Right kidney (tissue), 1 donor: ENCODE measurements around the gene IZUMO1.
A peak's percentile ranks its signal among the peaks of the same experiment; 100 is the strongest.

Experiments used
- DNase-seq: peaks from one replicate; pipeline ENCODE4 v3.0.0-alpha.2; 2016

IZUMO1 gene

DNA sequence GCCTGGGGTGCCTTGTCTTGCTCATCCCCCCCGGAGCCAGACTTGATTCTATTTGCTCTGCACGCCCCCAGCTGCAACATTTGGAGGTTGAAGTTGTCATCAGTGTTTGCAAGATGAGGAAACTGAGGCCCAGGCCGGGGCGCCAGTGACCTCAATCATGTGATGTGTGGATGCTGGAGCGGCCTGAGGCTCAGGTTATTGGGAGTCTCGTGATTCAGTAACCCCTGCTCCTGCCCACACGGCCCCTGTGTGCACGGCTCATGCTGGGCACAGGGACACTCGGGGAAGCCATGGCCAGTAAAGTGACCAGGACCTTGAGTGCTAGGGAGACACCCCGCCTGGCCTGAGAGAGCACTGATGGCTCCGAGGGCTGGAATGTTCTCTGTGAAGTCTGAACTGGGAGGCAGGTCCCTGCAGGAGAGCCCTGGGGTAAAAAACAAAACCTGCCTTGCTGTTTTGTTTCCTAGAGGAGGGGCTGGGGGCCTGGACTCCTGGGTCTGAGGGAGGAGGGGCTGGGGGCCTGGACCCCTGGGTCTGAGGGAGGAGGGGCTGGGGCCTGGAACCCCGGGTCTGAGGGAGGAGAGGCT is 10.5 kb upstream of the IZUMO1 start:
- no peak for DNase-seq

DNA sequence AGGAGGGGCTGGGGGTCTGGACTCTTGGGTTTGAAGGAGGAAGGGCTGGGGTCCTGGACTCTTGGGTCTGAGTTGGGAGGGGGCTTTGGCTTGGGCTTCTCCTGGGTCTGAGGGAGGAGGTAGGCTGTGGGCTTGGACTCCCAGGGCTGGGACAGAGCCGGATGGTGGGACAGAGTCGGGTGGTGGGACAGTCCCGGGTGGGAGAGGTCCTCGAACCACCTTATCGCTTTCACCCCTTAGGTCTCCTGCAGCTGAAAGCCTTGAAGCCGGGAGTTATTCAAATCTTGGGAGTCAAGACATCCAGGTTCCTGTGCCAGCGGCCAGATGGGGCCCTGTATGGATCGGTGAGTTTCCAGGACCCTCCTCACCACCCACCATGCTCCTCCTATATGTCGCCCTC is 10.0 kb upstream of the IZUMO1 start:
- no peak for DNase-seq

DNA sequence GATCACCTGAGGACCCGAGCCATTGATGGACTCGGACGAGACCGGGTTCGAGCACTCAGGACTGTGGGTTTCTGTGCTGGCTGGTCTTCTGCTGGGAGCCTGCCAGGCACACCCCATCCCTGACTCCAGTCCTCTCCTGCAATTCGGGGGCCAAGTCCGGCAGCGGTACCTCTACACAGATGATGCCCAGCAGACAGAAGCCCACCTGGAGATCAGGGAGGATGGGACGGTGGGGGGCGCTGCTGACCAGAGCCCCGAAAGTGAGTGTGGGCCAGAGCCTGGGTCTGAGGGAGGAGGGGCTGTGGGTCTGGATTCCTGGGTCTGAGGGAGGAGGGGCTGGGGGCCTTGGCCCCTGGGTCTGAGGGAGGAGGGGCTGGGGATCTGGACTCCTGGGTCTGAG is 9.5 kb upstream of the IZUMO1 start:
- no peak for DNase-seq

DNA sequence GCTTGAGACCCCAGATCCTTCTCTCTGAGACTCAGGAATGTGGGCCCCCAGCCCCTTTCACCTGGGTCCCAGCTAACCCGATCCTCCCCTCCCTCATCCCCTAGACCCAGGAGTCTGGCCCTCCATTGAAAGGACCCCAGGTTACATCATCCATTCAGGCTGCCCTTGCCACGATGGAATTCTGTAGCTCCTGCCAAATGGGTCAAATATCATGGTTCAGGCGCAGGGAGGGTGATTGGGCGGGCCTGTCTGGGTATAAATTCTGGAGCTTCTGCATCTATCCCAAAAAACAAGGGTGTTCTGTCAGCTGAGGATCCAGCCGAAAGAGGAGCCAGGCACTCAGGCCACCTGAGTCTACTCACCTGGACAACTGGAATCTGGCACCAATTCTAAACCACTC is 9.1 kb upstream of the IZUMO1 start:
- DNase-seq: no peak

DNA sequence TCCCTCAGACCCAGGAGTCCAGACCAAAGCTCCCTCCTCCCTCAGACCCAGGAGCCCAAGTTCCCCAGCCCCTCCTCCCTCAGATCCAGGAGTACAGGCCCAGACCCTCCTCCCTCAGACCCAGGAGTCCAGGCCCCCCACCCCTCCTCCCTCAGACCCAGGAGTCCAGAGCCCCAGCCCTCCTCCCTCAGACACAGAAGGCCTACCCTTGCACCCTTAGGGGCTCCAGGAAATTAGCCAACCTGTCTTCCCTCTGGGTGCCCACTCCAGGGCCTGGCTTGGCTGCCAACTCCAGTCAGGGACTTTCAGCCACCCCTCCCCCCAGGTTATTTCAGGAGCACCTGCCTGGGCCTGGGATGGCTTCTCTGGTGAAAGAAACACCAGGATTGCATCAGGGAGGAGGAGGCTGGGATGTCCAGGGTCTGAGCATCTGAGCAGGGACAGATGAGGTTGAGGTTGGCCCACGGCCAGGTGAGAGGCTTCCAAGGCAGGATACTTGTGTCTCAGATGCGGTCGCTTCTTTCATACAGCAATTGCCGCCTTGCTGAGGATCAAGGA is 8.5 kb upstream of the IZUMO1 start, which contains the start of gene FGF21:
Gene FGF21 (plus strand): TSS at position 441 of the 558 bp plus-strand sequence. CDS start 713 bp downstream, outside the sequence.
- DNase-seq: no peak

DNA sequence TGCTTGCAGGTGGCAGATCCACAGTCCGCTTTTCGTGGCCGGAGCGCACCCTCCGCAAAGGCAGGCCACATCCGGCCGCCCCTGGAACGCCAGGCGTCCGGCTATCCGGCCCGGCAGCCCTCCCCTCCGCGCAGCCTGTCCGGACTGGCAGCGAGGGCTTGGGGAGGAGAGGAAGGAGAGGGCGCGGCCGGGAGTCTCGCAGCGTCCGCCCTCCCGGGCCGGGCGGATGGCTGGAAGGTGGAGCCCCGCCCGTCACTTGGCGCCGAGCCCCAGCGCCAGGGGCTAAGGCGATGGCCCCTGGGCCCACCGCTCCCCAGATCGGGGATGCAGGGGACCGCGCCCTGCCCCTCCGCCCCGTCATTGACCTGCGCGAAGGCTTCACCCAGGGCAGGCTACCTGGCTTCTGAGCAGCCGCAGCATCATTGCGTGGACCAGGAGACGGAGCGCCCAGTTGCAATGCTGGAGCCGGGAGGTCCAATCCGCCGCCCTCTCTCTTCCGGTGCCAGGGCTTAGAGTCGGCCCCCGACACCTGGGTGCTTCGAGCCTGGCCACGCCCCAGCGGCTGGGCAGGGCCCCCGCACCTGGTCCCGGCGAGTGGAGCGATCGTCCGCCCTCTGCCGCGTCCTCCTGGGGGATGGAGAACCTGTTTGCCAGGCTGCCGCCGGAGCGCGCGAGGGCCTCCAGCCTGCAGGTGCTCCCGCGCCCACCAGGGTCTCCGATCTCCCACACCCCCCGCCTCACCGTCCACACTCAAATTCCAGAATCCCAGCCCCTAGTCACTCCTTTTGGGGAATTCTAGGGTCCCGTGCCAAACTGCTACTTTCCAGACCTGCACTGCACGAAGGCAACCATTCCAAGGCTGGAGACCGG is 6.0 kb upstream of the IZUMO1 start, which contains the start of gene FUT1:
Gene FUT1 (minus strand): TSS at position 146 of the 870 bp plus-strand sequence. CDS start 1,360 bp downstream, outside the sequence.
- DNase-seq: peak; percentile 89

DNA sequence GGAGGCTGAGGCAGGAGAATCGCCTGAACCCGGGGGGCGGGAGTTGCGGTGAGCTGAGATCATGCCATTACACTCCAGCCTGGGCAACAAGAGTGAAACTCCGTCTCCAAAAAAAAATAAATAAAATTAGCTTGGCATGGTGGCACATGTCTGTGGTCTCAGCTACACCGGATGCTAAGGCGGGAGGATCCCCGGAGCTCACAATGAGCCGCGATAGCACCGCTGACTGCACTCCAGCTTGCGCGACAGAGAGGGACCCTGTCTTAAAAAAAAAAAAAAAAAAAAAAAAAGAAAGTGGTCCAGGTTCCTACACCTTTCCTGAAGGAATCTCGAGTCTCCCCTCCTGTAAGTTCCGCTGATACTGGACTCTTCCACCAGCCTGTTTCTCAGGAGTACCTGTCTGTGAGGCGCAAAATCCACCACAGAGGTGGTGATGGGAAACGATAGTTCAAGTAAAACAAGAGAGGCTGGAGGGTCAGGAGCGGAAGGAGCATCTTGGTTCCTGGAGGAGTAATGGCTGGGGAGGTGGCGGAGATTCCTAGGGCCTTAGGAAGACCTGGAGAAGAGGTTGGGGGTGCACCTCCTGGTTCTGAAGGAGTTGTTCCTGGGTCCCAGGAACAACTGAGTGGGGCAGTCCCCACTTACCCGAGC is 5.3 kb upstream of the IZUMO1 start:
- DNase-seq: no peak

DNA sequence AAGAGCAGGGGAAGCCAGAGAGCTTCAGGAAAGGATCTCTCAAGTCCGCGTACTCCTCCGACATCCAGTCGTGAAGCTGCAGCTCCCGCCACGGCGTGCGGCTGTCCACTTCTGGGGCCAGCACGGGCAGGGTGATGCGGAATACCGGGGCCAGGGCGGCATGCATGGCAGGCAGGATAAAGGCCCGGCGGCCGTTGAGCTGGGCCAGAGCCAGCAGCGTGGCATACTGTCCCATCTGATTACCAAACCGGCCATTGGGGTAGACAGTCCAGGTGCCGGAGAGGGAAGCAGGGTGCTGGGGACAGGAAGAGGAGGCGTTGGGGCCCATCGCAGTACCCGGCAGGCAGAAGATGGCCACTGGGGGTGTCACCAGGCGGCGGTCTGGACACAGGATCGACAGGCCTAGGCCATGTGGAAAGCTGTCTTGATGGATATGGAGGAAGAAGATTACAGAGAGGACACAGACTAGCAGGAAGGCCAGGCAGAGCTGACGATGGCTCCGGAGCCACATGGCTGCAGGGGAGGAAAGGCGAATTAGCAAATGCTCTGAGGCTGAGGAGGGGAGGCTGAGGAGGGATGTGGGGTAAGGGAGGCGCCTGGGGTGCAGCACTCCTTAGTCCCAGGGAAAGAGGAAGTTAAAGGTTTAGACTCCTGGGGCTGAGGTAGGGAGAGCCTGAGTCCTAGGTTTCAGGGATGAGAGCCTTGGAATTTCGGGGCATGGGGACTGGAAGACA is 4.2 kb upstream of the IZUMO1 start:
- DNase-seq: no peak

DNA sequence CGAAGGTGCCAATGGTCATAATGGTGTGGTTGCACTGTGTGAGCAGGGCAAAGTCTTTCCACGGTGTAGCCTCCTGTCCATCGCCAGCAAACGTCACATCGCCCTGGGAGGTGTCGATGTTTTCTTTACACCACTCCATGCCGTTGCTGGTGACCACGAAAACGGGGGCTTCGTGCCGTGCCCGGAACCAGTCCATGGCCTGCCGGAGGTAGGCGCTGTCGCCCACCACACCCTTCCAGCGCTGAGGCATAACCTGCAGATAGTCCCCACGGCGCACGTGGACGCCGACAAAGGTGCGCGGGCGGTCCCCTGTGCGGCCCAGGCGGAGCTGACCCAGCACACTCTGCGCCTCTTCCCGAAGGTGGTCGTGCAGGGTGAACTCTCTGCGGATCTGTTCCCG is 3.6 kb upstream of the IZUMO1 start:
- DNase-seq: no peak

DNA sequence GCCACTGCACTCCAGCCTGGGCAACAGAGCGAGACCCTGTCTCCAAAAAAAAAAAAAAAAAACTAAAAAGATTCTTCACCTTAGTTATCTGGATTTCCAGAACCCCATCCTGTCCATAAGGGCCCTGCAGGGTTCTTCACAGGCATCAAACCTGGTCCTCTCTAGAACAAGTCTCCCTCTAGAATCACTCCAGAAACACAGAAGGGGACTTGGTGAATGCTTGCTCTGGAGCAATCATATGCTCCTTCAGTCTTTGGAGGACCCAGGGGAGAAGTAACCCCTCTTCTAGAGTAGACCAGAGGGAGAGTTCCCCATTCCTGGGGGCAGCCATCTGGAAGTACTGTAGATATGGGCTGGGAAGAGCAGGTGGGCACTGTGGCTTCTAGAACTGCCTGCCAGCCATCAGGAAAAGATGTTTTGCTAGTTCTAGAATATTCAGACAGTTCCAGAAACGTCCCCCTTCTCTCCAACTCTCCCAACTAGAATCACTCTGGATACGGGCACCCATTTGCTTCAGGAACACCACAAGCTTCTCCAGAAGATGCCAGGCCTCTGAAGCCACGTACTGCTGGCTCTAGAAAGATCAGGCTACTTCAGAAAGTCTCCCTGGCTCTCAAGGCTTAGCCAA is 3.0 kb upstream of the IZUMO1 start:
- no peak for DNase-seq

DNA sequence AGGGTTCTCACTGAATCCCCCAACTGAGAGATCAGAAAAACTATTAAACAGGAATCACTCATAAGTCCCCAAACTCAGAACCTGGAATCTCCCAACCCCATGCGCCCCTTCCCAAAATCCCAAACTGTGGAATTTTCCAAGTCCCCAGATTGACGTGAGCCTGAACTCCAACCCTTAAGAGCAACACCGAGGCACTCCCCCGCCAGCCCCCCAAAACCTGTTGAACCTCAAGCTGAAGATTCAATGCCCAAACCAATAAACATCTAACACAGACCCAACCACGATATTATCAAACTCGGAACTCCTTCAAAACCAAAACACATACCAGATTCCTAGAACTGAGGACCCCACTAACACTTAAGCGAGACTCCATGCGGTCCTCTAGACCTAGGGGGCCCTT is 599 bp downstream of the IZUMO1 start:
- no peak for DNase-seq

DNA sequence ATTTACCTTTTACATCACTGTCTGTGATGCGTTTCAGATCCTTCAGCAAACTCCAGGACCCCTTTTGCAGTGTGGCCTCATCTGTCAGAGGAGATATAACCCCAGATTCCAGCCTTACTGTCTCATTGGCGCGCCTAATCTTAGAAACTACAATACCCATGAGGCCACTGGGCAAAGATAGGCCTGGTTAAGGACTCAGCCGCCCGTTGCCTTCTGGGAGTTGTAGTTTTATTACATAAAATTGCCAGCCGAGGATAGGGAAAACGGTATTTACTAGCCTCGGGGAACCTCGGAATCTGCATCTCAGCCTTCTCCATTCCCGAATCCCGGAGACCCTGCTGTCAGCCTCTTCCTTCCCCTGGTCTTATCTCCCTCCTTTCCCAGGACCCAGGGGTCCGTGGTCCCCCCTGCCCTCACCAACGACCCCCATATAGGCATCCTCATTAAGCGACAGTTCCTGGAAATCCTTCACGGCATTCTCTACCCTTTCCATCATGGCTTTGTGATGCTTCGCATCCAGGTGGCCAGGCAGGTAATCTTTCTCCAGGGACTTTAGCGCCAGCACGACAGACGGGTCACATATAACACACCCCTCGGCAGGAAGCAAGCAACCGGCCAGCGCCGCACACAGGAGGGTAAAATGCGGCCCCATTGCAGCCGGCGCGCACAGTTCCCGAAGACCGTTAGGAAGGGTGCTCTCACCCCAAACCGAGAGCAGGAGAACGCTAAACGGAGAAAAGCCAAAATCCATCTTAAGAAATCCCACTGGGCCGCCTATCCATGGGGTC is 1.3 kb downstream of the IZUMO1 start:
- peak; percentile 46 for DNase-seq

DNA sequence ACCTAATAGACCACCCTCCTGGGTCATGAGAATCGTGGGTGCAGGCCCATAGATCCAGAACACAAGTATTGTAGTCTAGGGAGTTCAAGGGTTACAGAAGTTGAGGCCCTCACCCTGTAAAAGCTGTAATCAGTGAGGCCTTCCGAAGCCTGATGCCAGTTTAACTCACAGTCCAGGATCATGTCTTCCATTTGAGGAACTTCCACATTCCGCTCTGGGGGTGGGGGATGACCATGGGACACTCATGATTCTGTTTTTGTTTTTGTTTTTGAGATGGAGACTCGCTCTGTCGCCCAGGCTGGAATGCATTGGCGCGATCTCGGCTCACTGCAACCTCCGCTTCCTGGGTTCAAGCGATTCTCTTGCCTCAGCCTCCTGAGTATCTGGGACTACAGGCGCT is 4.6 kb downstream of the IZUMO1 start:
- DNase-seq: no peak

DNA sequence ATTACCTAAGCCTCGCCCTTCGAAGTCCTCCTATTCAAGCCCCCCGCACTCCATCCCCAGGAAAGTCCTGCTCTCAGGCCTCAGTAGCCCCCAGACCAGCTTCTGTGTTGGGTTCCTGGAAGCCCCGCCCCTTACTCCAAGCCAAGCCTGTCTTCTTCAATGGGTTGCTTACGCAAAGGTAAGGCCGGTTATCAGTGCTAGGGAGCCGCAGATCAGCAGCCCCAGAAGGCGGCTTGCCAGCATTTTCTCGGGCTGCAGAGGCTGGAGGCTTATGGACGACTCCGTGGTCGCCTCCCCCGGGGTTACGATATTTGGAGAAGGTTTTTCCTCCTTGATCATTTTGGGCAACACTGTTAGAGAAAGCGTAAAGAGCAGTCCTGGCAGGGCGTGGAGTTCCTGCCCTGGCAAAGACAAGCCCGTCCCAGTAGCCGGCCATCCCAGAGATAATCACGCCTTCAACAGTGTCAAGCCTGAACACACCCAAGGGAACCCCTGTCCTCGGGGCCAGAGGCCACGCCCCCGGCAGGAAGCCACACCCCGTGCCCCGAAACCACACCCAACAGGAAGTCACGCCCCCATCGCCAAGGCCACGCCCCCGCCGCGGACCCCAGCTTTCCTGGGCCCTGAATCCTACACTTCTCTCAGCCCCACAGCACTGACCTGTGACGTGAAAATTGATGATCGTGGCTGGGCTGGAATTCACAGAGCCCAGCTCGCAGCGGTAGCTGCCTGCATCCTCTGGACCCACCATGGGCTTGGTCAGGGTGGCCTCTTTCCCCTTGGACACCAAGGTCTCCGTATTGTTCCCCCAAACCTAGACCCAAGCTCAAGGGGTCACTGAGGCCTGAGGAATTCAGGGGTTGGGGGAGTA is 5.3 kb downstream of the IZUMO1 start:
- DNase-seq: no peak

DNA sequence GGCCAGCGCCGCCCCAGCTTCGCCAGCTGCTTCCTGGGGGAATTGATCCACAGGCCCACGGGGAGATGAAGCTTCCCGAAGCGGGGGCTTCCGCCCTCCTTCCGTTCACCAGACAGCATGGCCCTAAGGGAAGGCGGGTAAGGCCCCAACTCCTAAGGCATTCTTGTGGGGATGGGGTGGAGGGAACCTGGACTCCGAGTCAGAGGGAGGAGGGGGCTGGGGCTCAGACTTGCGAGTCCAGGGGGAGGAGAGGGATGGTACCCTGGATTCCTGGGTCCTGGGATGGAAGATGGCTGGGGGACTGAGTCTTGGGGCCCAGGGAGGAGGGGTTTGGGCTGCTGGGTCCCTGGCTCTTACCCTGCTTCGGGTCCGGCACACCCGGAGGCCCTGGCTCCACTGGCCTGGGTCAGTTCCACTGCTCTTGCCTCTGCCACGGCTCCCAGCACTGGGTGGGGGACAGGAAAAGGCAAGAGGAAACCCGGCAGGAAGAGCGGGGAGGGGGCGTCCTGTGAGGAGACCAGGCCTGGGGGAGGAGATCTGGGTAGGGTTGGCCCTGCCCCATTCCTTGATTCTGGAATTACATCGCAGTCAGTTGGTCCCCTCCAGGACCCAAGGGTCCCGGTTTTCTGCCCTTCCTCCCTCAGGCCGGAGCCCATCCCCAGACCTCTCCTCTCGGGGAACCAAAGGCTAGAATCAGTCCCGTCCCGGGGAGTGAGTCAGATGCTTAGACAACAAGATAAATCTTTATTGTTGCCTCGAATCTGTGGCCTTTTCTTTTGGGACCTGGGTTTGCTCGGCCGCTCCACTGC is 6.3 kb downstream of the IZUMO1 start, which contains the start of gene RASIP1:
Gene RASIP1 (minus strand): TSS at position 447 of the 809 bp plus-strand sequence. CDS start 328 bp downstream, at position 119.
- no peak for DNase-seq

DNA sequence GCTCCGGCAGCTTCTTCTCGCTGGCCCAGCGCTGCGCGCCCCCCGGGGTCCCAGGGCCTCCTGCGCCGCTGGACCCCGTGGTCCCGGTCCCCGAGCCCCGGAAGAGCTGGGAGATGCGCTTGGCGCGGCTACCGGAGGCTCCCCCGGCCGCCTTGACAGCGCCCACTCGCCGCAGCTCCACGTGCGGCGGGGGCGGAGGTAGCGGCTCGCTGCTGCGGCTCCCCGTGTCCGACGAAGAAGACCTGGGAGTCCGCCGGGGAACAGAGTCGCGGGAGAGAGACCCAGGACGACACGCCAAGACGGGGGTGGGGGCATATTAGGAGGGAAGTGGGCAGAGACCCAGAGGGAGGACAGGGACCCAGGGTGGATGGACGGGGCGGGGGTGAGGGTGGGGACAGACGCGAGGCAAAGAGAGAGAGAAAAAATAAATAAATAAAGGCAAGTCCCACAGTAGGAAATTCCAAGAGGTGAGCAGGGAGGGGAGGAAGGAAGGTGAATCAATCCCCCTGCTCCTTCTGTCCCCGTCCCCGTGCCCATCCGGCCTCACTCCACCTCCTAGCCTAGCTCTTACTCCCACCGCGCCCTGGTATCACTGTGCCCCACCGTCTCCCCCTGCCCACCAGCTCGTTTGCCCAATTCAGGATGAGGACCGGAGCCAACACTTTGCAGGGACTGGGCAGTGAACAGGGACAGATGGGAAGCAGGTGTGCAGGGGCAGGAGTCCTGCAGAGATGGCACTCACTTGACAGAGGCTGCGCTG is 7.1 kb downstream of the IZUMO1 start:
- peak; percentile 27 for DNase-seq

DNA sequence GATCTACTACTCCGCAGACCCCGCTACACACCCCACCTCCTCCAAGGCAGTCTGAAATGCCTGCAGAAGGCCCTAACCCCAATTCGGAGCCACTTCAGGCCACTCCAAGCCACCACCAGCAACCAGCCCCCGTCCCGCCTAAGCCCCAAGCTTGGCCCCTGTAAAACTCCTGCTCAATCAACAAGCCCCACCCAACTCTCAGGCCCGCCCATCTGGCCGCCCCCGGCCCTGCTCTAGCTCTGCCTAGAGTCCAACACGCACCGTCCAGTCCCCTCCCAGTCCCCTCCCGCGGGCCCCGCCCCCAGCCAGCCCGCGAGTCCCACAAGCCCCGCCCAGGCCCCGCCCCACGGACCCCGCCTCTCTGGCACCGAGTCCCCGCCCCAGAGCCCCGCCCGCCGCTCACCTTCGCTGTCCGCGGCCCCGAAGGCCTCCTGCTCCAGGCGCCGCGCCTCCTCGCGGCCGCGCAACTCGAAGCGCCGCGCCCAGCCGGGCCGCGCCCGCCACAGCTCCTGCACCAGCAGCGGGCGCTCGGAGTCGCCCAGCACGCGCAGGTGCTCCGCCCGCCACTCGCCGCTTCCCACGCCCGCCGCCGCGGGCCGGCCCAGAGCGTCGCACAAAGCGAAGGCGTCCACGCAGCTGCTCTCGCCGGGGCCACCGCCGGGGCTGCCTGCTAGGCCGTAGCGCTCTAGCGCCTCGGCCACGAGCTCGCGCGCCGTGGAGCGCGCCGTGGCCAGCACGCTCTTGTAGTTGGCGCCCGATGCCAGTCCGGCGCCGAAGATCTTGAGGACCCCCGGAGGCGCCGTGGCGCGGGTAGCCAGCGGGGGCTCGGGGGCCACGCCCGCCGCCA is 7.9 kb downstream of the IZUMO1 start:
- DNase-seq: peak; percentile 83
